Measurements from ENCODE around the gene TMEM53.

Gene TMEM53

DNA sequence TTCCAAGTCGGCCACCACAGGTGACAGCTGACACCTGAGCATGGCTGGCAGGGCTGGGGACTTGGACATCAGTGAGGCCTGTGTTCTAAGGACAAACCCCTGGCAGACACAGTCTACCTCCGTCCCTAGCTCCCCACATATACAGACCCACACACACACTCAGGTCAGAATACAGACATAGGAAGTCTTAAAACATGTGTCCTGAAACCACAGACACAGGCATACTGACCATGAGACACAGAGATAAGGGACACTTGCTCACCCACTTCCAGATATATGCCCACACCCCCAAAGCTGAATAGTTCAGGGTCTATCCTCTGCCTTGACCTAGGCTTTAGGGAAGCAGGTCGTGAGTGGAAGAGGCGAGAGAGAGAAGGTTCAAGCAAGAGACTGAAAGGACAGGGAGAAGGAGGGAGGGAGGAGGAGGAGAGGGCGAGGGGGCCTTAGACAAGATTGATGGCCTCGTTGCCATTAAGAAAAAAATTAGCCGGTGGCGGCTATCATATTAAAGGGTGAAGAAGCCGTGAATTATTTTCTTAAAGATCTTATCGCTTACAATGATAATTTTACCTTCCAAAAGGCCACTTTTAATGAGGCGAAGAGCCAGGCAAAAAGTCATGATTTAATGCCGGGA lies 49.9 kb downstream of the TMEM53 start:
- no peak for DNase-seq

DNA sequence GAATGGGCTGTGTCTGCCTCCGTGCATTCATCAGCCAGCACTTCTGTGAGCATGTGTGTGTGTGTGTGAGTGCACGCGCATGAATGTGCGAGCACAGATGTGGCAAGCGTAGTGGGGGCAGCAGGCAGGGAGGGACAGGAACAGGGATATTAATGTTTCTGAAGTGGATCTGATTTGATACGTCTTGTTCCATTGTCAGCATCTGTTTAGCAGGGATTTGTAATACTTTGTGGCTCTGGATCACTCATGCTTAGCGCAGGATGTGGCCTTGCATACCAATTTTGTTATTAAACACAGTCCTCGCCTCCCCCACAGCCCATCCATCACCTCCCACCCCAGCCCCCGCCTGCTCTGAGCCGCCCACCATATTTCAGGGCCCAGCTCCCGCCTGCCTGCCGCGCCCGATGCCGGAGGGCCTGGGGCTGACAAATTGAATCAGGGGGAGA lies 52.4 kb downstream of the TMEM53 start:
- no peak for DNase-seq

DNA sequence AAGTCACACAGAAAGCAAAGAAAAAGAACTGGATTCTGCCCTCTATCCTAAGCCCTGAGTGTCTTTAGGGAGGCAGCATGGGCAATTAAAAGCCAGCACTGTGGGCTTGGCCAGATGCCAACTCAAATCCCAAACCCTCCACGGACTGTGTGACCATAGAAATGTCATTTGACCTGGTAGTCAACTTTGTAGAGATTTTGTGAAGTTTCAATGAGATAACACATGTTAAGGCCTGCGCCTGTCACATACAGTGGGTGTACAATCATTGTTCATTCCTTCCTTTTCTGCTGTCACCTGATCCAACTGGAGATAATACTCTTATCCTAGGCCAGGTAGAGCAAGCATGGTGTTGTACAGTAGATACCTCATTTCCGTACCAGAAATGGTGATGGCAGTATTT lies 54.2 kb downstream of the TMEM53 start:
- DNase-seq, result no peak

DNA sequence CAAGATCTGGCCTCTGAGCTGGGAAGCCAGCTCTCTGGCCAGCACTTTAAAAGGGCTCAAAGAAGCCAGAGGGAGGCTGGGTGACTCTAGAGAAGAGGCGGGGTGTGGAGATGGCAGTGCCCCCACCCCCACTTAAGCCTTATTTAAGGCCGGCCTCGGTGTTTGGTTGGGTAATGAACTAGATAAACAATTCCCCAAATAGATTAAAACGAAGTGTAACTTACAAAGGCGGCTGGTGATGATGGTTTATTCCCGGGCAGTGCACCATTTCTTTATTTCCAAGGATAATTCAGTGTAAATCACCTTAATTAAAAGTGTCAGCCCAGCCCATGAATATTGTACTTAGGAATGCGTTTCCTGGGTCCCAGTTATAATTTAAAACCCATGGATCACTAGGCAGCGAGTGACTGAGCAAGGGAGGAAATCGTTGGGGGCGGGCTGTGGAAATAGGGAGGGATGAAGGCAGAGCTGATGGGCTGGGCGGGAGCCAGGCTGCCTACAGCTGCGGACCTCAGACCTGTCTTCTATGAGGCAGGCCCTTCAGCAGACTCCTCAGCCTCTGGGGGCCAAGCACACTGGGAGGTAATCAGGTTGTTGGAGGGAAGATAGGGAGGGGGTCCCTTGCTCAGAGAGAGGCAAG lies 54.9 kb downstream of the TMEM53 start:
- DNase-seq, result no peak

- DNase-seq, result no peak
Measured at GRCh38 chr1:44617703-44618029, 56.6 kb downstream of the TMEM53 start.

DNA sequence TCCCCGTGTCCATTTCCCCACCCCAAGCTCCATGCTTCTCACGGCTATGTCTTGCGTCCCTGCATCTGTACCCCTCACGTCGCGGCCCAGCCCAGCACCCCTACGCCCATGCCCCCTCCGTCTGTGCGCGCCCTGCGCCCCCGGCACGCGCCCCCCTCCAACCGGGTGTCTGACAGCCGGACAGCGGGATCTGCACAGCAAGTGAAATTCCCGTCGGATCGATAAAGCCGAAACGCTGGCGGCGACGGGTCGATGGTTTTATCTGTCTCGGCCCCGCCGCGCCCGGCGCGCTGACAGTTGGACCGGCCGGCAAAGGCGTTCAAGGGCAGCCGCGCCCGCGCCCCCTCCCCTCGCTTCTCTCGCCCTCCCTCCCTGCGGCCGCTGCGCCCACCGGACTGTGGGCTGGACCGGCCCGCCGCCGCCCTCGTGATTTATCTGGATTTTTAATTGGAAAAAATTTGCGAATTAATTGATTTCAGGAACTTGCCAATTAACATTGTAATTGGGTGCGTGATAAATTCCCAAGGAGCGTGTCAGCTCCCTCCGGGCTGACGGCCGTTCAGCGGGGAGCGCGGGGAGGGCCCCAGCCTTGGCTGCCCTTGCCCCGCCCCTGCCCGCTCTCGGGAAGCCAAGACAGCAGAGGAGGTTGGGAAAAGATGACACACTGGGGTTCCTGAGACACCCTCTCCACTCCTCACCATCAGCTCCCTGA lies 57.1 kb downstream of the TMEM53 start:
- DNase-seq, result no peak

GRCh38 chr1:44616284-44616990 lies 57.8 kb downstream of the TMEM53 start:
- no peak for DNase-seq

- no peak for DNase-seq
Measured at GRCh38 chr1:44613941-44614340, 60.3 kb downstream of the TMEM53 start.

DNA sequence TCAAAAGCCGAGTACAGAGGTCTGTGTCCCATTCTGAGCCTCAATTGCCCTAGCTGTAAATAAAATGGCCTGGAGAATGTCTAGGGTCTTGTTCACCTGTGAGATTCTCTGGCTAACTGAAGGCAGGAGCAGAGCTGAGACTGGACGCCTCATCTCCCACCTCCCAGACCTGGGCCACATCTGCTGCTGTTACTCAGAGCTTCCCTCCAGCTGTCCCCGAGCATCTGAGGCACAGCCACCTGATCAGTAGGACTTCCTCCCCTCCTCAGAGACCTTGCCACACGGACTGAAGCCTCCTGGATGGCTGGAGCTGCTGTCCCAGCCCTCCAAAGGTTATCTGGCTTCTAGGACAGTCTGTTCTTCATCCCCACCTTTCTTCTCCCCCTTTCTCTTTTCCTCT lies 62.4 kb downstream of the TMEM53 start:
- DNase-seq, result no peak

- no peak for DNase-seq
Measured at GRCh38 chr1:44611419-44611818, 62.9 kb downstream of the TMEM53 start.

DNA sequence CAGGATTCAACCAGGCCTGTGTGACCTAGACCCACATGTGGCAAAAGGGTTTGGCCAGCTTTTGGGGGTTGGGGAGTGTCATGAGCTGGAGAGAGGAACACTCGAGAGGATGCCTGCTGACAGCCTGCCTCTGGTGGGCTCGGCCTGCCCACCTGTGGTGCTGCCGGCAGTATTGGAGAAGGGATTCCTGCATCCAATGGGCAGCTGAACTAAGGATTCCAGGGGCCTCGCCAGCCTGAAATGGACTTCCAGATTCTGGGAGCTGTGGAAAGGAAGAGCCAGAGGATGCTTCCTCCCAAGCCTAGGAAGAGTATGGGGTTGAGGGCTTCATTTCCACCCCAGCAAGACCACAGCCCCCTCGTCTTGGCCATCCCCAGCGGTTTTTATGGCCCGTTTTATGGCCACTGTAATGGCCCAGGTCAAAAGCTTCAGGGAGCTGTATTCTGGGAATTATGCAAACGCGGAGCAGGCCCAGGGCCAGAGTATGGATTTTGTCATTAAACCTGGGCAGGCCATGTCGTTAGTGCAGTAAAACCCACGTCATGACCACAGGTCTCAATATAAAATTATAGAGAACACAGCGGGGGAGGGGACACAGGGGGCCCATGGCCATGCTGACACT lies 63.6 kb downstream of the TMEM53 start:
- DNase-seq, result no peak

DNA sequence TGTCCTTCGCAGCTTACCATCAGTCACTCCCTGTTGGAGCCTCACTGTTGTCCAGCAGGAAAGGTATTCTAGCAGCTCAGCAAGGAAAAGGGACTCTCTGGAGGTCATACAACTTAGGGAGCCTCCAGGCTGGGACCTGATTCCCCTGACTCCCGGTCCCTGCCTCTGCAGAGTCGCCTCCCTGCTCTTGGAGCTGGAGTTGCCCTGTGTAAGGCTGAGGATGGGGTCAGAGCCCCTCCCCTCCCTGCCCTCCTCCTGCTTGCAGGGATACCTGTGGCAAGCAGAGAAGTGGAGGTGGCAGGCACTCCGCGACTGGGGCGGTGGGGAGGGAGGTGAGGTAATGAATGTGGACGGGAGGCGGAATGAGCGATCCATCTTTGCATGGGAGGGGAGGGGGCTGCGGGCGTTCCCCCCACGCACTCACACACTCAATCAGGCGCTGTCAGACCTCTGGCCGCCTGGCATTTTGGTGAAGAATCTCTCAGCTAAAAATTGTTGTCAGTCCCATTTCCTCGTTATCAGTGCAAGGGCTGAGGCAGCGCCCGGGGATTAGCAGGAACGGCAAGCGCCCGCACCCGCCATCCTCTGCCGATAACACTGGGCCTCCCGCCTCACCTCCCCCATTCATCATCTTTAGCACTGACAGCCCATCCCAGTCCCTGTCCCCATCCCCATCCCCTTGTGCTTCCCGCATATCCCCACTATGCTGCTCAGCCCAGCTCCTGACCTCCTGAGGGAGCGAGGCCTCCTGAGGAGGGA lies 64.3 kb downstream of the TMEM53 start:
- DNase-seq, result no peak

- no peak for DNase-seq
Measured at GRCh38 chr1:44609412-44609767, 64.9 kb downstream of the TMEM53 start.

- DNase-seq, result no peak
Measured at GRCh38 chr1:44608141-44608540, 66.1 kb downstream of the TMEM53 start.

- DNase-seq, result no peak
Measured at GRCh38 chr1:44606701-44607281, 67.5 kb downstream of the TMEM53 start.

DNA sequence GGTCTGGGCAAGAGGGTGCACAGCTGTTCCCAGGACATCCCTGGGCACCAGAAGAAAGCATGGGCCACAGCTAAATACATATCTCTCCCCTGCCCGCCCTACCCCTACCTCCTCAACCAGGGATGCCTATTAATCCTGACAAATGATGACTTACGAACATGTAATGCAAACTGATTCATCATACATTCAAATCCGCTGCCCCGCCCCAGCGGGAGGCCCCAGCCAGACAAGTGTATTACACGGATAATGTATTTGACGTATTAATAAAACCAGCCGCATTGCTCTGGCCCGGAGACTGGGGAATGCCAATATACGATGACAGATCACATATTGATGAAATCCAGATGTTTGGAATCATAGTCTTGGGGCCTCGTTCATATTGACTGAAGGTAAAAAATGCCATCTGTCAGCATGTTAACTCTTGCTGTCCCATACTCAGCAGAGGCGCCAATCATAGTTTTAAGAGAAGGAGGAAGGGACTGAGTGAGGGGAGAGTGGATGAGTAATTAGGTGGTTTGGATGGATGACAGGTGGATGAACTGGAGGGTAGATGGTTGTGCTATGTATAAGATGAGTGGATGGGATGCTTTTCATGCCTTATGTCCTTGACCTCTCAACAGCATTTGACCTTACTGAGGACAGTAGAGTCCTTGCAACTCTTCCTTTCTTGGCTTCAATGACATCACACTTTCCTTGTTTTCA lies 68.2 kb downstream of the TMEM53 start:
- no peak for DNase-seq

DNA sequence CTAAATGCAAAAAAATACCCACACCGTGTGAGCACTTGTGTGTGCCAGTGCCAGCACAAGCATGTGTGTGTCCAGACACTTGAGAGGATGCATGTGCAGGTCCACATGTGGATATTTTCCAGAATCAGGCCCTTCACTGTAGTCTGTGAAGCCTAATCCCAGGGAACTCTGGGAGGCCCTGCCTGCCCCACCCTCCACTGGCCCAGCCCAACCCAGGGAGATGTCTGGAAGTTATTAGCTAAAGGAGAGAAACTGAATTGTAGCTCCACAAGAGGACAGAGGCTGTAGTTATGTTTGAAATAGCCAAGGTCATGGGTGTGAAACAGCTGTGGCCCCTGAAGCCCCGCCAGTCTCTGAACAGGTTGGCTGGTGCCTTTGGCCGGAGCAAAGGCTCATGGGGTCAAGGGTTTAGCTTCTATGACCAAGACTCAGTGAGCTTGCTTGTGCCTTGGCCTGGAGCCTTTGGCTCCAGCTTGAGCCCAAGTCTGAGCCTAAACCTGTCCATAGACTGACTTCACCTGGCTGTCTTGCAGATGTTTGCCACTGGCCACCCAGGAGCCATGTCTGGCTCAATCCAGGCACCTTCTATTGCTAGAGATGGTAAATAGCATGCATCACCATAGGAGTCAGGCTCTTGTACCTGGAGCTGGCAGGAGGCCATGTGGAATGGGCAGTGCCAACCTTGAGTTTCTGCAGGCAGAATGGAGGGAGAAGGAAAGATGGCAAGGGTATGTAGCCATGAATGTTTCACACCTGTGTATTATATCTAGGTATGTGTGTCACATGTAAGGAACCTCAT lies 69.9 kb downstream of the TMEM53 start:
- DNase-seq, result no peak

DNA sequence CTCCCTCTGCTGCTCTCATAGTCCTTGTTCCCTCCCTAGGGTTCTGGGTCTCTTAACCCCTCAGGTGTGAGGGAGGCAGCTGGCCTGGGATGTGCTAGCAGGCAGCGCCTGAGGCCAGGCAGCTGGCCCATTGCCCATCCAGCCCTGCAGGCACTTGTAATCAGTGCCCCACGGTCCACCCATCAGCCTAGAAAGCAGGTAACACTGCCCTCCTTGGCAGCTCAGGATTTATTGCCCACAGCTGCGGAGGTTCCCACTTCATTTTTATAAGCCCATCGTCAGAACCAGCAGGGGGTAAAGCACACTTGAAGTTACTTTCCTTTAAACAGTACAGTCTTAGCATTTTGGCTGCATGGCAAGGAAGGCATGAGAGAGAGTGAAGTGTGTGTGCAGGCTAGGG lies 70.6 kb downstream of the TMEM53 start:
- DNase-seq, result no peak
